GM23338 (cell line): Measurements from ENCODE around the gene FANK1. TPM values are rescaled to one million over a fixed set of nuclear protein-coding genes. Genes with fewer than 3 reads are reported as not detected.

Experiments used
- ATAC-seq: fragments of 200-7000 bp; cut with Tn5 transposase; 3 replicates; pipeline ENCODE4 v1.9.1; 2020
- DNase-seq: peaks from one replicate; pipeline ENCODE4 v3.0.0-alpha.2; 2015; ENCODE audit warnings: low spot score
- H2AFZ ChIP-seq: fragments of 200-600 bp; sonication (generic); 2 replicates; pipeline ENCODE4 v1.8.0; 2016; ENCODE audit warnings: antibody characterized with exemption, mild to moderate bottlenecking, moderate library complexity
- H3F3A ChIP-seq: fragments of 200-600 bp; sonication (generic); replicated peaks from 2 replicates; pipeline ENCODE4 v1.8.0; 2017; ENCODE audit warnings: antibody characterized with exemption, mixed run types, low read depth
- H3K27ac ChIP-seq: fragments of 200-600 bp; sonication (generic); 2 replicates; pipeline ENCODE4 v1.6.1; 2016; ENCODE audit warnings: low read depth
- H3K27me3 ChIP-seq: fragments of 200-600 bp; sonication (generic); 2 replicates; pipeline ENCODE4 v1.8.0; 2016; ENCODE audit warnings: mild to moderate bottlenecking, mixed run types, moderate library complexity; ENCODE audit not compliant: insufficient read depth
- H3K36me3 ChIP-seq: fragments of 200-600 bp; sonication (generic); 2 replicates; pipeline ENCODE4 v1.8.0; 2016; ENCODE audit warnings: mild to moderate bottlenecking; ENCODE audit not compliant: insufficient read depth
- H3K4me1 ChIP-seq: fragments of 200-600 bp; sonication (generic); 2 replicates; pipeline ENCODE4 v1.8.0; 2016; ENCODE audit warnings: mild to moderate bottlenecking, moderate library complexity; ENCODE audit not compliant: insufficient read depth
- H3K4me2 ChIP-seq: fragments of 200-600 bp; sonication (generic); 2 replicates; pipeline ENCODE4 v1.7.1; 2017; ENCODE audit warnings: mixed run types
- H3K4me3 ChIP-seq: fragments of 200-600 bp; sonication (generic); 2 replicates; pipeline ENCODE4 v1.6.1; 2016; ENCODE audit warnings: mixed run types
- H3K79me2 ChIP-seq: fragments of 200-600 bp; sonication (generic); replicated peaks from 2 replicates; pipeline ENCODE4 v1.8.0; 2017; ENCODE audit warnings: mild to moderate bottlenecking; ENCODE audit not compliant: insufficient read depth
- H3K9me2 ChIP-seq: fragments of 200-600 bp; sonication (generic); 2 replicates; pipeline ENCODE4 v1.8.0; 2017; ENCODE audit not compliant: insufficient read depth
- H4K20me1 ChIP-seq: fragments of 200-600 bp; sonication (generic); replicated peaks from 2 replicates; pipeline ENCODE4 v1.8.0; 2017; ENCODE audit warnings: mild to moderate bottlenecking; ENCODE audit not compliant: insufficient read depth
- H3K27ac Mint-ChIP-seq: 2 replicates; pipeline ENCODE4 v1.8.0; 2020; ENCODE audit warnings: inconsistent platforms, mild to moderate bottlenecking, moderate library complexity, mixed read lengths
- H3K27me3 Mint-ChIP-seq: 3 replicates; pipeline ENCODE4 v1.8.0; 2022; ENCODE audit warnings: low read depth, mild to moderate bottlenecking, moderate library complexity, mixed read lengths, inconsistent platforms; ENCODE audit not compliant: insufficient read depth, poor library complexity
- H3K36me3 Mint-ChIP-seq: 3 replicates; pipeline ENCODE4 v1.8.0; 2021; ENCODE audit warnings: low read depth, mild to moderate bottlenecking, inconsistent platforms, moderate library complexity, mixed read lengths
- H3K4me1 Mint-ChIP-seq: 3 replicates; pipeline ENCODE4 v1.8.0; 2020; ENCODE audit warnings: mild to moderate bottlenecking, inconsistent platforms, mixed read lengths
- H3K4me3 Mint-ChIP-seq: 3 replicates; pipeline ENCODE4 v1.8.0; 2021; ENCODE audit warnings: moderate library complexity, mild to moderate bottlenecking, inconsistent platforms, mixed read lengths
- H3K9me3 Mint-ChIP-seq: 3 replicates; pipeline ENCODE4 v1.8.0; 2020; ENCODE audit warnings: moderate library complexity, mild to moderate bottlenecking, inconsistent platforms, mixed read lengths
- CREB1 ChIP-seq: fragments of 250-450 bp; sonication (Bioruptor Pico); IDR thresholded peaks from 2 replicates; pipeline ENCODE4 v1.5.0; 2020; ENCODE audit warnings: low read depth, mild to moderate bottlenecking, moderate library complexity
- EZH2 ChIP-seq: fragments of 200-600 bp; sonication (generic); IDR thresholded peaks from one replicate; pipeline ENCODE4 v1.8.0; 2017; ENCODE audit warnings: antibody characterized with exemption, mild to moderate bottlenecking, low read depth; ENCODE audit not compliant: unreplicated experiment
- EZH2phosphoT487 ChIP-seq: fragments of 200-600 bp; sonication (generic); IDR thresholded peaks from one replicate; pipeline ENCODE4 v1.8.1; 2018; ENCODE audit warnings: antibody characterized with exemption; ENCODE audit not compliant: unreplicated experiment
- JUNB ChIP-seq: IDR thresholded peaks from one replicate; pipeline ENCODE4 v1.6.1; 2016; ENCODE audit warnings: antibody characterized with exemption; ENCODE audit not compliant: unreplicated experiment
- NANOG ChIP-seq: IDR thresholded peaks from 2 replicates; pipeline ENCODE4 v1.6.1; 2016; ENCODE audit warnings: antibody characterized with exemption, borderline replicate concordance
- POLR2AphosphoS5 ChIP-seq: IDR thresholded peaks from 2 replicates; pipeline ENCODE4 v1.6.1; 2016; ENCODE audit warnings: antibody characterized with exemption, low read depth
- STAT1 ChIP-seq: IDR thresholded peaks from one replicate; pipeline ENCODE4 v1.6.1; 2016; ENCODE audit warnings: antibody characterized with exemption; ENCODE audit not compliant: unreplicated experiment
- ZNF114 ChIP-seq: fragments of 250-450 bp; sonication (Bioruptor Pico); IDR thresholded peaks from 2 replicates; pipeline ENCODE4 v1.5.0; 2020; ENCODE audit warnings: mild to moderate bottlenecking, moderate library complexity
- ZNF331 ChIP-seq: fragments of 250-450 bp; sonication (Bioruptor Pico); IDR thresholded peaks from 2 replicates; pipeline ENCODE4 v1.5.0; 2020; ENCODE audit warnings: low read depth, mild to moderate bottlenecking, moderate library complexity
- polyA plus RNA-seq: library from polyadenylated mRNA; unstranded; fragments of >200 nt; fragmentation: Nextera tagmentation; extraction: Ambion mirVana; gene quantifications from 2 replicates; pipeline ENCODE4 v1.2.1, GENCODE V29; 2016
- total RNA-seq: library from RNA; depleted of rRNA; stranded (reverse); fragments of >200 nt; shearing (Covaris generic); gene quantifications from 2 replicates; pipeline ENCODE4 v1.2.3, GENCODE V29; 2014
- TF ChIP-seq, protein P1 (sequence below): IDR thresholded peaks from one replicate; pipeline ENCODE4 v1.6.1; 2018; ENCODE audit warnings: antibody characterized with exemption; ENCODE audit not compliant: unreplicated experiment
- TF ChIP-seq, protein P2 (sequence below), 2 experiments: fragments of 200-600 bp in 1 of 2; sonication (generic) in 1 of 2; conservative IDR thresholded peaks; 2 replicates each; pipeline versions ENCODE4 v1.5.1 to v1.6.1; 2016 to 2017; ENCODE audit warnings: antibody characterized with exemption in 2 of 2, low read depth in 2 of 2, mild to moderate bottlenecking in 2 of 2, moderate library complexity in 1 of 2
- TF ChIP-seq, protein P3 (sequence below): IDR thresholded peaks from 2 replicates; pipeline ENCODE4 v1.6.1; 2016; ENCODE audit warnings: antibody characterized with exemption

Gene FANK1
- total and polyA plus RNA-seq, 2 experiments from 2014 or later, result 0.37 to 0.69 TPM

DNA sequence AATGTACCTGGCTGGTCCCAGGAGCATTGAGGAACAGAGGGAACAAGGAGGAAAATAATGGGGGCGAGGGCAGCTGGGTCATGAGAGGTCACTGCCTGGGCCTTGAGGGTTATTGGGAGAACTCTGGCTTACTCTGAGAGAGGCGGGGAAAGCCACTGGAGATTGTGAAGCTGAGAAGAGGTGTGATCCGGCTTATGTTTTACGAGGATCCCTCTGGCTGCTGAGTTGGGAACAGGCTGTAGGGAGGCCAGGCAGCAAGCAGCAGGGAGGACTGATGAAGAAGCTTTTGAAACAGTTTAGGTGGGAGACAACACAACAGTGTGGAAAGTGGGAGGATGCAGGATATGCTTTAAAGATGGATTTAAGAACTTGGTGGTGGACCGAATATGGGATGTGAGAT lies 87.3 kb downstream of the FANK1 start:
- Mint-ChIP-seq H3K27me3 (no peaks in the 10 kb centered on the region), H3K9me3 (no peaks in the 10 kb centered on the region; the same call in 2 of the 3 replicates), H3K4me1 (peaks cover 16% of the 10 kb centered on the region), H3K36me3 (no peaks in the 10 kb centered on the region), H3K4me3 (no peak overlapping the region), H3K27ac (no peak overlapping the region; the same call in 1 of the 2 replicates)
- DNase-seq, result no peak
- H4K20me1 ChIP-seq, result no peaks in the 10 kb centered on the region
- H2AFZ ChIP-seq, result no peak overlapping the region
- no peak for ATAC-seq
- TF ChIP-seq, protein P1, sequence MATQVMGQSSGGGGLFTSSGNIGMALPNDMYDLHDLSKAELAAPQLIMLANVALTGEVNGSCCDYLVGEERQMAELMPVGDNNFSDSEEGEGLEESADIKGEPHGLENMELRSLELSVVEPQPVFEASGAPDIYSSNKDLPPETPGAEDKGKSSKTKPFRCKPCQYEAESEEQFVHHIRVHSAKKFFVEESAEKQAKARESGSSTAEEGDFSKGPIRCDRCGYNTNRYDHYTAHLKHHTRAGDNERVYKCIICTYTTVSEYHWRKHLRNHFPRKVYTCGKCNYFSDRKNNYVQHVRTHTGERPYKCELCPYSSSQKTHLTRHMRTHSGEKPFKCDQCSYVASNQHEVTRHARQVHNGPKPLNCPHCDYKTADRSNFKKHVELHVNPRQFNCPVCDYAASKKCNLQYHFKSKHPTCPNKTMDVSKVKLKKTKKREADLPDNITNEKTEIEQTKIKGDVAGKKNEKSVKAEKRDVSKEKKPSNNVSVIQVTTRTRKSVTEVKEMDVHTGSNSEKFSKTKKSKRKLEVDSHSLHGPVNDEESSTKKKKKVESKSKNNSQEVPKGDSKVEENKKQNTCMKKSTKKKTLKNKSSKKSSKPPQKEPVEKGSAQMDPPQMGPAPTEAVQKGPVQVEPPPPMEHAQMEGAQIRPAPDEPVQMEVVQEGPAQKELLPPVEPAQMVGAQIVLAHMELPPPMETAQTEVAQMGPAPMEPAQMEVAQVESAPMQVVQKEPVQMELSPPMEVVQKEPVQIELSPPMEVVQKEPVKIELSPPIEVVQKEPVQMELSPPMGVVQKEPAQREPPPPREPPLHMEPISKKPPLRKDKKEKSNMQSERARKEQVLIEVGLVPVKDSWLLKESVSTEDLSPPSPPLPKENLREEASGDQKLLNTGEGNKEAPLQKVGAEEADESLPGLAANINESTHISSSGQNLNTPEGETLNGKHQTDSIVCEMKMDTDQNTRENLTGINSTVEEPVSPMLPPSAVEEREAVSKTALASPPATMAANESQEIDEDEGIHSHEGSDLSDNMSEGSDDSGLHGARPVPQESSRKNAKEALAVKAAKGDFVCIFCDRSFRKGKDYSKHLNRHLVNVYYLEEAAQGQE, result no peak
- TF ChIP-seq ZNF114 (CRISPR knock-in tag), result no peak
- no peak for TF ChIP-seq EZH2phosphoT487
- H3F3A ChIP-seq, result no peaks in the 10 kb centered on the region
- peaks cover 6% of the 10 kb centered on the region; the same call in 1 of the 2 replicates for H3K9me2 ChIP-seq
- H3K4me1 ChIP-seq, result peaks cover 5% of the 10 kb centered on the region; the same call in 1 of the 2 replicates
- H3K27me3 ChIP-seq, result no peaks in the 10 kb centered on the region
- no peaks in the 10 kb centered on the region for H3K36me3 ChIP-seq
- no peak overlapping the region for H3K4me2 ChIP-seq
- H3K4me3 ChIP-seq, result no peak overlapping the region
- no peak overlapping the region for H3K27ac ChIP-seq
- no peaks in the 10 kb centered on the region for H3K79me2 ChIP-seq

DNA sequence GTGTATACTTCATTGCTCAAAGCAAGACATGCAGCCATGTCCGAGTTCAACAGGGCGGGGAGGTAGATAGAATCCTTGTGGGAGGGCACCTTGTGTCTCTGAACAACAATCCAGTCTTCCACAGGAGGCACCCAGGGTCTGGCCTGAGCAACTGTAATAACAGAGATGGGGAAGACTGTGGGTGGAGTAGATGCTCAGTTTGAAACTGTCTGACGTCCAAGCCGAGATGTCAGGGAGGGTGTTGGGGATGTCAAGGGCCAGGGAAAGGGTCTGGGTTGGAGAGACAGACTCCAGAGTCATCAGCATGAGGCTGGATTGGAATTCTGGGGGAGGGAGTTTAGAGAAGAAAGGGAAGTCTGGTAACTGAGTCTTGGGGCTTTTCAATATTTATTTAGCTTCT lies 88.0 kb downstream of the FANK1 start:
- no peak for DNase-seq
- peaks cover 5% of the 10 kb centered on the region; the same call in 1 of the 2 replicates for H3K4me1 ChIP-seq
- Mint-ChIP-seq H3K36me3 (no peaks in the 10 kb centered on the region), H3K4me1 (peaks cover 11% of the 10 kb centered on the region), H3K27ac (no peak overlapping the region), H3K9me3 (no peaks in the 10 kb centered on the region; the same call in 2 of the 3 replicates), H3K27me3 (no peaks in the 10 kb centered on the region), H3K4me3 (no peak overlapping the region)
- no peaks in the 10 kb centered on the region for H3K36me3 ChIP-seq
- no peaks in the 10 kb centered on the region for H3K27me3 ChIP-seq
- no peak overlapping the region for H3K27ac ChIP-seq
- H3K79me2 ChIP-seq, result no peaks in the 10 kb centered on the region
- H2AFZ ChIP-seq, result no peak overlapping the region
- no peak for ATAC-seq
- no peaks in the 10 kb centered on the region for H4K20me1 ChIP-seq
- no peaks in the 10 kb centered on the region for H3F3A ChIP-seq
- no peak overlapping the region for H3K4me2 ChIP-seq
- H3K9me2 ChIP-seq, result peaks cover 6% of the 10 kb centered on the region; the same call in 1 of the 2 replicates
- H3K4me3 ChIP-seq, result no peak overlapping the region
- TF ChIP-seq CREB1 (no peak), ZNF331 (no peak), NANOG (no peak), POLR2AphosphoS5 (no peak), ZNF114 (CRISPR knock-in tag) (no peak), EZH2 (no peak), EZH2phosphoT487 (no peak), JUNB (no peak), STAT1 (no peak)
- TF ChIP-seq, protein P2, sequence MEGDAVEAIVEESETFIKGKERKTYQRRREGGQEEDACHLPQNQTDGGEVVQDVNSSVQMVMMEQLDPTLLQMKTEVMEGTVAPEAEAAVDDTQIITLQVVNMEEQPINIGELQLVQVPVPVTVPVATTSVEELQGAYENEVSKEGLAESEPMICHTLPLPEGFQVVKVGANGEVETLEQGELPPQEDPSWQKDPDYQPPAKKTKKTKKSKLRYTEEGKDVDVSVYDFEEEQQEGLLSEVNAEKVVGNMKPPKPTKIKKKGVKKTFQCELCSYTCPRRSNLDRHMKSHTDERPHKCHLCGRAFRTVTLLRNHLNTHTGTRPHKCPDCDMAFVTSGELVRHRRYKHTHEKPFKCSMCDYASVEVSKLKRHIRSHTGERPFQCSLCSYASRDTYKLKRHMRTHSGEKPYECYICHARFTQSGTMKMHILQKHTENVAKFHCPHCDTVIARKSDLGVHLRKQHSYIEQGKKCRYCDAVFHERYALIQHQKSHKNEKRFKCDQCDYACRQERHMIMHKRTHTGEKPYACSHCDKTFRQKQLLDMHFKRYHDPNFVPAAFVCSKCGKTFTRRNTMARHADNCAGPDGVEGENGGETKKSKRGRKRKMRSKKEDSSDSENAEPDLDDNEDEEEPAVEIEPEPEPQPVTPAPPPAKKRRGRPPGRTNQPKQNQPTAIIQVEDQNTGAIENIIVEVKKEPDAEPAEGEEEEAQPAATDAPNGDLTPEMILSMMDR (conservative IDR thresholded peaks at IDR 0.05; ENCODE audit: low read depth in 2 of 2), result no peak
- TF ChIP-seq, protein P3, sequence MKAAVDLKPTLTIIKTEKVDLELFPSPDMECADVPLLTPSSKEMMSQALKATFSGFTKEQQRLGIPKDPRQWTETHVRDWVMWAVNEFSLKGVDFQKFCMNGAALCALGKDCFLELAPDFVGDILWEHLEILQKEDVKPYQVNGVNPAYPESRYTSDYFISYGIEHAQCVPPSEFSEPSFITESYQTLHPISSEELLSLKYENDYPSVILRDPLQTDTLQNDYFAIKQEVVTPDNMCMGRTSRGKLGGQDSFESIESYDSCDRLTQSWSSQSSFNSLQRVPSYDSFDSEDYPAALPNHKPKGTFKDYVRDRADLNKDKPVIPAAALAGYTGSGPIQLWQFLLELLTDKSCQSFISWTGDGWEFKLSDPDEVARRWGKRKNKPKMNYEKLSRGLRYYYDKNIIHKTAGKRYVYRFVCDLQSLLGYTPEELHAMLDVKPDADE, result no peak
- TF ChIP-seq, protein P1, result no peak
